ENCODE results near the gene MRFAP1L1.
"Not testable (repeated sequence)": the region's sequence is repeated elsewhere in the genome, so short reads cannot be mapped to it uniquely, and the experiment has no call there.

The MRFAP1L1 gene

GRCh38 chr4:6734165-6734786, 24.6 kb upstream of the MRFAP1L1 start:
- DNase-seq (ENCODE audit: low read depth) = no peak

- DNase-seq (ENCODE audit: low read depth) = no peak
Observed at GRCh38 chr4:6733358-6734164, 23.9 kb upstream of the MRFAP1L1 start.

- DNase-seq (ENCODE audit: low read depth) = no peak
Observed at GRCh38 chr4:6732441-6733357, 23.0 kb upstream of the MRFAP1L1 start.

GRCh38 chr4:6731780-6732179, 22.1 kb upstream of the MRFAP1L1 start:
- DNase-seq (ENCODE audit: low read depth) = no peak

GRCh38 chr4:6731318-6731675, 21.6 kb upstream of the MRFAP1L1 start:
- DNase-seq (ENCODE audit: low read depth) = no peak

- no peak for DNase-seq (ENCODE audit: low read depth)
Observed at GRCh38 chr4:6730603-6731317, 21.1 kb upstream of the MRFAP1L1 start.

GRCh38 chr4:6728320-6729029, 18.8 kb upstream of the MRFAP1L1 start:
- no peak for DNase-seq (ENCODE audit: low read depth)

GRCh38 chr4:6727943-6728250, 18.2 kb upstream of the MRFAP1L1 start:
- no peak for DNase-seq (ENCODE audit: low read depth)

GRCh38 chr4:6727081-6727942, 17.6 kb upstream of the MRFAP1L1 start:
- no peak for DNase-seq (ENCODE audit: low read depth)

GRCh38 chr4:6725427-6725961, 15.8 kb upstream of the MRFAP1L1 start:
- not testable (repeated sequence) for DNase-seq (ENCODE audit: low read depth)

- DNase-seq (ENCODE audit: low read depth) = no peak
Observed at GRCh38 chr4:6724421-6725111, 14.9 kb upstream of the MRFAP1L1 start.

- no peak for DNase-seq (ENCODE audit: low read depth)
Observed at GRCh38 chr4:6723851-6724250, 14.2 kb upstream of the MRFAP1L1 start.

- DNase-seq (ENCODE audit: low read depth) = no peak
Observed at GRCh38 chr4:6722891-6723290, 13.2 kb upstream of the MRFAP1L1 start.

GRCh38 chr4:6721121-6721520, 11.5 kb upstream of the MRFAP1L1 start:
- DNase-seq (ENCODE audit: low read depth) = no peak

GRCh38 chr4:6720202-6720699, 10.6 kb upstream of the MRFAP1L1 start:
- DNase-seq (ENCODE audit: low read depth) = peak; percentile 70

GRCh38 chr4:6719611-6720179, 10.0 kb upstream of the MRFAP1L1 start:
- no peak for DNase-seq (ENCODE audit: low read depth)

GRCh38 chr4:6718932-6719610, 9.4 kb upstream of the MRFAP1L1 start:
- DNase-seq (ENCODE audit: low read depth) = no peak

GRCh38 chr4:6716958-6717655, 7.4 kb upstream of the MRFAP1L1 start:
- no peak for DNase-seq (ENCODE audit: low read depth)

Measured in stimulated activated CD4-positive, alpha-beta T cell treated with anti-CD3 and anti-CD28 coated beads, Interleukin-2, amount 100 ng/mL, for 4 hours (primary cell).